Neuronal stem cell (in vitro differentiated cells): ENCODE measurements around the gene PRICKLE2.
A peak's percentile ranks its signal among the peaks of the same experiment; 100 is the strongest.

Experiments
- DNase-seq: peaks from one replicate; pipeline ENCODE4 v3.0.0-alpha.2; 2013; ENCODE audit warnings: low spot score
- H2AFZ ChIP-seq: one replicate; pipeline ENCODE4 v1.6.1; 2013; ENCODE audit warnings: mild to moderate bottlenecking, low read length, inconsistent platforms
- H2AK5ac ChIP-seq: 2 replicates; pipeline ENCODE4 v1.6.1; 2013; ENCODE audit warnings: low read depth, mild to moderate bottlenecking, inconsistent platforms, low read length, moderate library complexity, mixed read lengths
- H2BK120ac ChIP-seq: 2 replicates; pipeline ENCODE4 v1.6.1; 2013; ENCODE audit warnings: low read depth, mild to moderate bottlenecking, inconsistent platforms, low read length, moderate library complexity, mixed read lengths
- H2BK12ac ChIP-seq: one replicate; pipeline ENCODE4 v1.6.1; 2013; ENCODE audit warnings: low read length, inconsistent platforms
- H2BK15ac ChIP-seq: 2 replicates; pipeline ENCODE4 v1.6.1; 2013; ENCODE audit warnings: mild to moderate bottlenecking, low read length, inconsistent platforms, mixed read lengths
- H2BK5ac ChIP-seq: one replicate; pipeline ENCODE4 v1.6.1; 2013; ENCODE audit warnings: inconsistent platforms, mild to moderate bottlenecking, low read length, moderate library complexity
- H3K14ac ChIP-seq: one replicate; pipeline ENCODE4 v1.6.1; 2013; ENCODE audit warnings: low read length, inconsistent platforms
- H3K18ac ChIP-seq: 2 replicates; pipeline ENCODE4 v1.6.1; 2013; ENCODE audit warnings: low read length, inconsistent platforms
- H3K23ac ChIP-seq: 2 replicates; pipeline ENCODE4 v1.6.1; 2013; ENCODE audit warnings: low read depth, mild to moderate bottlenecking, mixed read lengths, low read length, inconsistent platforms; ENCODE audit not compliant: poor library complexity
- H3K27ac ChIP-seq: replicated peaks from 3 replicates; pipeline ENCODE4 v1.5.1; 2013; ENCODE audit warnings: low read length, inconsistent platforms
- H3K27me3 ChIP-seq, 3 experiments: 2 replicates each; pipeline ENCODE4 v1.6.1; 2013; ENCODE audit warnings: low read length in 3 of 3, mild to moderate bottlenecking in 2 of 3, inconsistent platforms in 1 of 3, low read depth in 1 of 3, mixed read lengths in 1 of 3, moderate library complexity in 1 of 3; ENCODE audit not compliant: control insufficient read depth in 3 of 3, insufficient read depth in 3 of 3
- H3K36me3 ChIP-seq, 2 donors: replicated peaks in 1 of 2; 2 replicates each; pipeline ENCODE4 v1.6.1; 2013; ENCODE audit warnings: low read length in 2 of 2; ENCODE audit not compliant: control insufficient read depth in 2 of 2, insufficient read depth in 2 of 2
- H3K4ac ChIP-seq: 2 replicates; pipeline ENCODE4 v1.6.1; 2013; ENCODE audit warnings: inconsistent platforms, mild to moderate bottlenecking, low read length, moderate library complexity
- H3K4me1 ChIP-seq, 2 donors: 1 replicate in 1 of 2; 2 replicates in 1 of 2; pipeline ENCODE4 v1.6.1; 2013; ENCODE audit warnings: low read length in 2 of 2, low read depth in 1 of 2; ENCODE audit not compliant: control insufficient read depth in 2 of 2, insufficient read depth in 1 of 2
- H3K4me2 ChIP-seq: one replicate; pipeline ENCODE4 v1.6.1; 2013; ENCODE audit warnings: mild to moderate bottlenecking, low read length, inconsistent platforms; ENCODE audit not compliant: insufficient read depth, poor library complexity, severe bottlenecking
- H3K4me3 ChIP-seq, 2 donors: 2 replicates each; pipeline ENCODE4 v1.5.1; 2013; ENCODE audit warnings: low read length in 2 of 2, mild to moderate bottlenecking in 2 of 2, inconsistent platforms in 1 of 2, moderate library complexity in 1 of 2
- H3K79me1 ChIP-seq: one replicate; pipeline ENCODE4 v1.6.1; 2013; ENCODE audit warnings: low read depth, mild to moderate bottlenecking, inconsistent platforms, low read length, moderate library complexity
- H3K9ac ChIP-seq: one replicate; pipeline ENCODE4 v1.6.1; 2013; ENCODE audit warnings: mild to moderate bottlenecking, low read depth, low read length, inconsistent platforms; ENCODE audit not compliant: poor library complexity
- H3K9me3 ChIP-seq, 2 donors: replicated peaks in 1 of 2; 2 replicates each; pipeline versions ENCODE3 to v1.6.1; 2013; ENCODE audit warnings: low read length in 2 of 2, mild to moderate bottlenecking in 2 of 2, inconsistent platforms in 1 of 2, low read depth in 1 of 2, mixed read lengths in 1 of 2, moderate library complexity in 1 of 2; ENCODE audit not compliant: control insufficient read depth in 2 of 2, insufficient read depth in 1 of 2
- H4K8ac ChIP-seq: one replicate; pipeline ENCODE4 v1.6.1; 2013; ENCODE audit warnings: low read depth, mild to moderate bottlenecking, inconsistent platforms, low read length, moderate library complexity
- H4K91ac ChIP-seq: one replicate; pipeline ENCODE4 v1.6.1; 2013; ENCODE audit warnings: low read length, low read depth, mild to moderate bottlenecking, inconsistent platforms; ENCODE audit not compliant: poor library complexity
- WGBS, 2 donors: extraction: QIAGEN DNeasy Blood & Tissue Kit; methylation state at CpG; one replicate each; pipeline ENCODE4 v1.1.7; 2013; ENCODE audit warnings: missing lambda C conversion rate in 2 of 2, mixed read lengths in 1 of 2; ENCODE audit not compliant: insufficient read length in 2 of 2, insufficient replicate concordance in 1 of 2; ENCODE audit errors: extremely low coverage in 2 of 2; 5-methylcytosine and 5-hydroxymethylcytosine counted together

The PRICKLE2 gene

GRCh38 chr3:64215559-64215958, 9.7 kb downstream of the PRICKLE2 start:
- no peak overlapping the region for H3K23ac ChIP-seq
- H3K79me1 ChIP-seq, result no peaks in the 10 kb centered on the region
- no peaks in the 10 kb centered on the region for H3K9me3 ChIP-seq
- H2AFZ ChIP-seq, result peak overlapping the region; percentile 61
- no peak overlapping the region for H3K27ac ChIP-seq
- H3K27me3 ChIP-seq, result no peaks in the 10 kb centered on the region
- no peak overlapping the region for H3K4me3 ChIP-seq
- H4K91ac ChIP-seq, result no peak overlapping the region
- no peak overlapping the region for H2BK15ac ChIP-seq
- no peak overlapping the region for H3K4ac ChIP-seq
- WGBS, 2 donors, result no CpG with 5 or more reads among the region's 3 CpGs
- no peak overlapping the region for H3K18ac ChIP-seq
- no peaks in the 10 kb centered on the region for H3K36me3 ChIP-seq
- no peak for DNase-seq
- H3K4me2 ChIP-seq, result no peak overlapping the region
- no peak overlapping the region for H2BK5ac ChIP-seq
- no peak overlapping the region for H3K14ac ChIP-seq
- no peak overlapping the region for H2BK12ac ChIP-seq
- no peak overlapping the region for H2AK5ac ChIP-seq
- no peak overlapping the region for H3K9ac ChIP-seq
- H4K8ac ChIP-seq, result no peak overlapping the region
- peaks cover 22 to 28% of the 10 kb centered on the region in 2 donors for H3K4me1 ChIP-seq
- no peak overlapping the region for H2BK120ac ChIP-seq

DNA sequence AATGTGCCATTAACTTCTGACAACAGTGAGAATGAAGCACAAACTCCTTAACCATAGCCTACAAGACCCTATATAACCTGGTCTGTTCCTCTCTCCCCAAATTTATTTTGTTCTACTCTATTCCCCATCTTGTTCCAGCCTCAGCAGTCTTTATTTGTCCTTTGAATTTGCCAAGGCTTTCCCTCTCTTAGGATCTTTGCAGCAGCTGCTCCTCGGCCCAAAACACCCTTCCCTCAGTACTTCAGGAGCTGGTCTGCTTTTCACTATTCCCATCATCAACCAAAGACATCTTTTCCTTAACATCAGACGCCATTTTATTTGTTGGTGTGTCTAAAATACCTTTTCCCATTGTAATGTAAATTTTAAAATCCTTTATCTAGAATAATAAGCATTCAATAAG, 10.2 kb downstream of the PRICKLE2 start:
- no peak overlapping the region for H3K4ac ChIP-seq
- no peak overlapping the region for H4K91ac ChIP-seq
- peaks cover 19 to 24% of the 10 kb centered on the region in 2 donors for H3K4me1 ChIP-seq
- no peak overlapping the region for H2BK120ac ChIP-seq
- H3K27ac ChIP-seq, result no peak overlapping the region
- no peak overlapping the region for H2AFZ ChIP-seq
- H3K18ac ChIP-seq, result no peak overlapping the region
- no peak overlapping the region for H2BK15ac ChIP-seq
- H3K4me3 ChIP-seq, result no peak overlapping the region
- no peak overlapping the region for H2BK12ac ChIP-seq
- H3K36me3 ChIP-seq, result no peaks in the 10 kb centered on the region
- no peaks in the 10 kb centered on the region for H3K9me3 ChIP-seq
- H2BK5ac ChIP-seq, result no peak overlapping the region
- H3K4me2 ChIP-seq, result no peak overlapping the region
- no peak overlapping the region for H3K9ac ChIP-seq
- no peak overlapping the region for H3K14ac ChIP-seq
- no peak overlapping the region for H4K8ac ChIP-seq
- no peak overlapping the region for H3K23ac ChIP-seq
- H3K27me3 ChIP-seq, result no peaks in the 10 kb centered on the region
- no peaks in the 10 kb centered on the region for H3K79me1 ChIP-seq
- H2AK5ac ChIP-seq, result no peak overlapping the region
- no CpG with 5 or more reads among the region's 2 CpGs for WGBS, 2 donors
- DNase-seq, result no peak

DNA sequence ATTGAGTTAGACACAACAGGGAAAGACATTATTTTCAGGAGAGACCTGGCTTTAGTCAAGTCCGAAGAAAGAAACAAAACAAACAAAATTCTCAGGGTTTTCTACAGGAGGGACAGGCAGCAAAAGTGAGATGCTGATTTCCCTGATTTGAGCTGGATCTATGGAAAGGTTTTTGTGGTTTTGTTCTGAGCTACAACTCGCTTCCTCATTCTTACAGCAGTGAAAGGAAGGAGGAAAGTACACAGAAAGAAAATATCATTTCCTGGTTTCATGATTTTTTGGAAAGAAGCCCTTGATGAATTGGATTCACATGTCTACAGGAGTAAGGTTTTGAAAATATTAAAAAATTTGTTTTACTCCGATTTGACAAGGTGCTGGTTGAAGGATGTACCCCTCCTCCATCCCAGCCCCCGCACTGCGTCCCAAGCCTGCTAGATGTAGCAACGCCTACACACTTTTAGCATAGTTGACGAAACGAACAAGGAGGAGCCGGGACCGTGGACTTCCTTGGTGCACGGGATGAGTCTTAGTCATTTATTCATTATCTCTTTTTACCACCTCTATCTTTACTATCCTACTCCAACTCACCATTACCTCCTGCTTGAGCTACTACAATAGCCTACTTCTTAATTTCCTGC, 10.8 kb downstream of the PRICKLE2 start:
- H3K9ac ChIP-seq, result peak overlapping the region; percentile 35

GRCh38 chr3:64213962-64214379, 11.3 kb downstream of the PRICKLE2 start:
- no peak overlapping the region for H2AK5ac ChIP-seq
- H3K14ac ChIP-seq, result no peak overlapping the region
- no peaks in the 10 kb centered on the region for H3K36me3 ChIP-seq
- H3K23ac ChIP-seq, result no peak overlapping the region
- H3K9me3 ChIP-seq, result no peaks in the 10 kb centered on the region
- no peaks in the 10 kb centered on the region for H3K79me1 ChIP-seq
- H3K4me1 ChIP-seq, result peaks cover 19 to 24% of the 10 kb centered on the region in 2 donors
- H2BK15ac ChIP-seq, result no peak overlapping the region
- H4K8ac ChIP-seq, result no peak overlapping the region
- H3K27me3 ChIP-seq, result no peaks in the 10 kb centered on the region
- no peak overlapping the region for H3K27ac ChIP-seq
- H3K4me2 ChIP-seq, result no peak overlapping the region
- no peak overlapping the region for H3K18ac ChIP-seq
- H2AFZ ChIP-seq, result peak overlapping the region; percentile 9
- DNase-seq, result no peak
- H3K9ac ChIP-seq, result no peak overlapping the region
- no CpG with 5 or more reads among the region's 8 CpGs for WGBS, 2 donors
- H2BK12ac ChIP-seq, result no peak overlapping the region
- no peak overlapping the region for H4K91ac ChIP-seq
- no peak overlapping the region for H2BK5ac ChIP-seq
- no peak overlapping the region for H2BK120ac ChIP-seq
- H3K4me3 ChIP-seq, result no peak overlapping the region
- H3K4ac ChIP-seq, result no peak overlapping the region

More for the DNA sequence above, 10.8 kb downstream of the PRICKLE2 start:
- Histone ChIP-seq H3K9me3 (no peaks in the 10 kb centered on the region), H3K18ac (no peak overlapping the region), H2BK120ac (no peak overlapping the region), H3K4ac (no peak overlapping the region), H3K27ac (no peak overlapping the region), H3K27me3 (no peaks in the 10 kb centered on the region), H3K14ac (no peak overlapping the region), H3K4me2 (no peak overlapping the region), H3K23ac (no peak overlapping the region), H3K79me1 (no peaks in the 10 kb centered on the region), H2AFZ (peak overlapping the region; percentile 9), H4K91ac (no peak overlapping the region), H3K4me1 (peaks cover 19 to 24% of the 10 kb centered on the region in 2 donors), H2AK5ac (no peak overlapping the region), H2BK5ac (no peak overlapping the region), H3K36me3 (no peaks in the 10 kb centered on the region), H2BK12ac (no peak overlapping the region), H4K8ac (no peak overlapping the region), H3K4me3 (no peak overlapping the region), H2BK15ac (no peak overlapping the region)
- DNase-seq, result no peak
- no CpG with 5 or more reads among the region's 11 CpGs for WGBS, 2 donors
